Measurements from ENCODE around the gene PTPN22. TPM values are rescaled to one million over a fixed set of nuclear protein-coding genes. Genes with fewer than 3 reads are reported as not detected.
"Not testable (repeated sequence)": the region's sequence is repeated elsewhere in the genome, so short reads cannot be mapped to it uniquely, and the experiment has no call there.

The PTPN22 gene
- total RNA-seq, 1 donor from 2014 or later, result 0.70 TPM

- intact Hi-C loops (cut with DNase I), result no loop called here
- no peak for DNase-seq (ENCODE audit: low spot score)
Measured at GRCh38 chr1:113856401-113856790, 15.1 kb downstream of the PTPN22 start.

GRCh38 chr1:113855630-113856400 lies 15.7 kb downstream of the PTPN22 start:
- intact Hi-C loops (cut with DNase I), result no loop called here
- no peak for DNase-seq (ENCODE audit: low spot score)

GRCh38 chr1:113854234-113854633 lies 17.3 kb downstream of the PTPN22 start:
- no peak for DNase-seq (ENCODE audit: low spot score)
- intact Hi-C loops (cut with DNase I), result no loop called here

GRCh38 chr1:113852694-113853093 lies 18.8 kb downstream of the PTPN22 start:
- DNase-seq (ENCODE audit: low spot score); intact Hi-C loops (cut with DNase I): not testable (repeated sequence)

GRCh38 chr1:113850127-113850796 lies 21.2 kb downstream of the PTPN22 start:
- intact Hi-C loops (cut with DNase I), result no loop called here
- no peak for DNase-seq (ENCODE audit: low spot score)

- DNase-seq (ENCODE audit: low spot score), result no peak
- intact Hi-C loops (cut with DNase I), result no loop called here
Measured at GRCh38 chr1:113849072-113849471, 22.4 kb downstream of the PTPN22 start.

- no peak for DNase-seq (ENCODE audit: low spot score)
- intact Hi-C loops (cut with DNase I), result no loop called here
Measured at GRCh38 chr1:113846391-113847035, 25.0 kb downstream of the PTPN22 start.

- DNase-seq (ENCODE audit: low spot score), result no peak
- intact Hi-C loops (cut with DNase I), result loop anchor here (5.0 to 10.0 kb wide), 2 partner anchors 66 to 448 kb away; partner anchors contain the start of gene AP4B1
Measured at GRCh38 chr1:113836534-113836933, 35.0 kb downstream of the PTPN22 start.

GRCh38 chr1:113835686-113836290 lies 35.7 kb downstream of the PTPN22 start:
- intact Hi-C loops (cut with DNase I), result loop anchor here (5.0 to 10.0 kb wide), 2 partner anchors 67 to 449 kb away; partner anchors contain the start of gene AP4B1
- no peak for DNase-seq (ENCODE audit: low spot score)

- intact Hi-C loops (cut with DNase I), result loop anchor here (5.0 to 10.0 kb wide), 2 partner anchors 68 to 450 kb away; partner anchors contain the start of gene AP4B1
- DNase-seq (ENCODE audit: low spot score), result no peak
Measured at GRCh38 chr1:113834716-113835115, 36.8 kb downstream of the PTPN22 start.

- no peak for DNase-seq (ENCODE audit: low spot score)
- intact Hi-C loops (cut with DNase I), result loop anchor here (10.0 kb wide), 1 partner anchor 455 kb away; no protein-coding TSS in a partner anchor
Measured at GRCh38 chr1:113830039-113830438, 41.5 kb downstream of the PTPN22 start.

GRCh38 chr1:113821916-113822315 lies 49.6 kb downstream of the PTPN22 start:
- intact Hi-C loops (cut with DNase I), result no loop called here
- no peak for DNase-seq (ENCODE audit: low spot score)

GRCh38 chr1:113818578-113818977 lies 52.9 kb downstream of the PTPN22 start:
- intact Hi-C loops (cut with DNase I), result loop anchor here (10.0 kb wide), 1 partner anchor 674 kb away; no protein-coding TSS in a partner anchor
- no peak for DNase-seq (ENCODE audit: low spot score)

- no peak for DNase-seq (ENCODE audit: low spot score)
- intact Hi-C loops (cut with DNase I), result loop anchor here (5.0 to 10.0 kb wide), 2 partner anchors 114 to 668 kb away; partner anchors contain the start of gene HIPK1
Measured at GRCh38 chr1:113813218-113813617, 58.3 kb downstream of the PTPN22 start.

GRCh38 chr1:113812661-113813135 lies 58.8 kb downstream of the PTPN22 start:
- no peak for DNase-seq (ENCODE audit: low spot score)
- intact Hi-C loops (cut with DNase I), result loop anchor here (1.0 to 10.0 kb wide), 4 partner anchors 53 to 668 kb away; partner anchors contain the start of genes DCLRE1B, HIPK1 and PHTF1

- DNase-seq (ENCODE audit: low spot score), result peak; percentile 100
- intact Hi-C loops (cut with DNase I), result loop anchor here (1.0 to 10.0 kb wide), 4 partner anchors 53 to 667 kb away; partner anchors contain the start of genes DCLRE1B, HIPK1 and PHTF1
Measured at GRCh38 chr1:113811888-113812660, 59.4 kb downstream of the PTPN22 start, which contains the start of gene RSBN1. Gene RSBN1 (minus strand): TSS chr1:113812476. CDS start chr1:113812412, 64 bp downstream.

- DNase-seq (ENCODE audit: low spot score), result no peak
- intact Hi-C loops (cut with DNase I), result loop anchor here (5.0 to 10.0 kb wide), 2 partner anchors 116 to 667 kb away; partner anchors contain the start of gene HIPK1
Measured at GRCh38 chr1:113811156-113811887, 60.2 kb downstream of the PTPN22 start.

Measured in cardiac septum (tissue), 1 donor.